OCI-LY7 (cell line): ENCODE results near the gene SH3PXD2A. TPM values are rescaled to one million over a fixed set of nuclear protein-coding genes. Genes with fewer than 3 reads are reported as not detected.

ENCODE experiments used
- BruUV-seq: library from RNA; stranded (reverse); fragments of 400-500 nt; replicated peaks from 2 replicates; lab custom pipeline; 2021; lab: Mats Ljungman, UMichigan
- CTCF ChIA-PET: fragments of 300-600 bp; sonication (Branson Sonifier 250); formaldehyde crosslinking; loops from one replicate; lab custom pipeline; 2022; ENCODE audit warnings: antibody characterized with exemption; ENCODE audit not compliant: unreplicated experiment; lab: Charles Lee
- POLR2A ChIA-PET: fragments of 300-600 bp; sonication (Branson Sonifier 250); formaldehyde crosslinking; loops from one replicate; lab custom pipeline; 2022; ENCODE audit warnings: antibody characterized with exemption; lab: Charles Lee
- DNase-seq: peaks from one replicate; pipeline ENCODE4 v3.0.0-alpha.2; 2015; ENCODE audit warnings: low spot score
- H2AFZ ChIP-seq: fragments of 200-600 bp; sonication (generic), shearing (Covaris generic); 2 replicates; pipeline ENCODE4 v1.6.1; 2014; ENCODE audit warnings: mild to moderate bottlenecking, antibody characterized with exemption, low read length, moderate library complexity
- H3K27ac ChIP-seq: fragments of 200-600 bp; sonication (generic); 2 replicates; pipeline ENCODE4 v1.5.1; 2014; ENCODE audit warnings: mixed run types, low read depth, mild to moderate bottlenecking, moderate library complexity, low read length, inconsistent platforms; ENCODE audit not compliant: poor library complexity, severe bottlenecking
- H3K36me3 ChIP-seq: fragments of 200-600 bp; sonication (generic); 2 replicates; pipeline ENCODE4 v1.6.1; 2014; ENCODE audit warnings: mild to moderate bottlenecking, antibody characterized with exemption, low read length, moderate library complexity, mixed read lengths; ENCODE audit not compliant: insufficient read depth
- H3K4me1 ChIP-seq: fragments of 200-600 bp; sonication (generic); 2 replicates; pipeline ENCODE4 v1.5.1; 2014; ENCODE audit warnings: mild to moderate bottlenecking, low read length; ENCODE audit not compliant: insufficient read depth, poor library complexity, severe bottlenecking
- H3K4me2 ChIP-seq: fragments of 200-600 bp; sonication (generic); 2 replicates; pipeline ENCODE4 v1.6.1; 2014; ENCODE audit warnings: mild to moderate bottlenecking, low read length
- H3K4me3 ChIP-seq: fragments of 200-600 bp; sonication (generic); 2 replicates; pipeline ENCODE4 v1.5.1; 2014; ENCODE audit warnings: mild to moderate bottlenecking, low read depth, low read length; ENCODE audit not compliant: poor library complexity, severe bottlenecking
- H3K79me2 ChIP-seq: fragments of 200-600 bp; sonication (generic); 2 replicates; pipeline ENCODE4 v1.6.1; 2016; ENCODE audit warnings: low read depth, mild to moderate bottlenecking, low read length, moderate library complexity, mixed read lengths; ENCODE audit not compliant: insufficient read depth
- H3K9me2 ChIP-seq: fragments of 200-600 bp; sonication (generic); 2 replicates; pipeline ENCODE4 v1.6.1; 2016; ENCODE audit warnings: mild to moderate bottlenecking, low read length, mixed read lengths; ENCODE audit not compliant: insufficient read depth
- H3K9me3 ChIP-seq: fragments of 200-600 bp; sonication (generic); 2 replicates; pipeline ENCODE4 v1.6.1; 2014; ENCODE audit warnings: mild to moderate bottlenecking, mixed run types, low read length, mixed read lengths
- H4K20me1 ChIP-seq: fragments of 200-600 bp; sonication (generic); 2 replicates; pipeline ENCODE4 v1.6.1; 2014; ENCODE audit warnings: mild to moderate bottlenecking, antibody characterized with exemption, low read length, moderate library complexity, mixed read lengths; ENCODE audit not compliant: insufficient read depth
- EZH2phosphoT487 ChIP-seq: fragments of 200-600 bp; sonication (generic); IDR thresholded peaks from 2 replicates; pipeline ENCODE4 v1.6.1; 2018; ENCODE audit warnings: low read depth, borderline replicate concordance, mild to moderate bottlenecking, mixed run types, antibody characterized with exemption, low read length, moderate library complexity, mixed read lengths
- intact Hi-C: fragments of 100-400 bp; cut with micrococcal nuclease; formaldehyde crosslinking; loops from one replicate; pipeline ENCODE4 v1.10.0; 2022; ENCODE audit not compliant: unreplicated experiment
- total RNA-seq, 2 experiments: library from RNA; depleted of rRNA in 1 of 2; stranded (reverse); fragments of >200 nt in 1 of 2; shearing (Covaris generic) in 1 of 2; gene quantifications; 2 replicates each; pipeline ENCODE4 v1.2.3, GENCODE V29; 2014 to 2022
- TF ChIP-seq, protein P1 (sequence below): fragments of 200-600 bp; sonication (generic); conservative IDR thresholded peaks from 2 replicates; pipeline ENCODE4 v1.5.1; 2014; ENCODE audit warnings: mild to moderate bottlenecking, antibody characterized with exemption, low read length, moderate library complexity, mixed read lengths

SH3PXD2A gene
- total RNA-seq, 2 experiments from 2014 or later: 0.85 to 5.9 TPM

DNA sequence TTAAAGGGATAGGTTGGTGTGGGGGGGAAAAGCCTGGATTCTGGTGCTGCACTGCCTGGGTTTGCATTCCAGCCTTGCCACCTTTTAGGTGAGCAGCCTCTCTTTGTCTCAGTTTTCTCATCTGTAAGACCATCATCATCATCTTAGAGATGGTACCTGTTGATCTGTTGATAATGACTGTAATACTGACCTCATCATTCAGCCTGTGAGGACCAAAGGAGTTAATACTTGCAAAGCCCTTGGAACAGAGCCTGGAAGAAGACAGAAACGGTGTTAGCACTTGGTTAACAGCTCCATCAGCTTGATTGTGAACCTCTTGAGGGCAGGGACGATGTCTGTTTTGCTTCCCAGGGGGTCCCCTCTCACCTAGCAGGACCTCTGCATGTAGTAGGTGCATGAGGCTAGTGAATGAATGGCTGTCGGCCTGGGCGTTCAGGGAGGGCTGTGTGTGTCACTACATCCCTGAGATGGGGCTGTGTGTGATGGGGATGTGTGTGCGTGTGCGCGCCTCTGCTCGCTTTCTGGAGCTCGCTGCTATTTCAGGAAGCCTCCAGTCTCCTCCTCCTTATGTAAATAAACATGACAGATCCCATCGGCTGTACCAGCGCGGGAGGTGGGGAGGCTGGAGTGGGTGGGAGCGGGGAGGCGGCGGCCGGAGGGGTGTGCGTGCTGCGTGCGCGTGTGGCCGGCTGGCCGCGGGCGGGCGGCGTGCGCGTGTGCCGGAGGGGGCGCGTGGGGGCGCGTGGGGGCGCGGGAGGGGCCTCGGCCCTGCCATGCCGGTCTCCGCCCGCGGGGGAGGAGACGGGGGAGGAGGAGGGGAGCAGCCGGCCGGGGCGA, 300.7 kb downstream of the SH3PXD2A start:
- Histone ChIP-seq H3K4me3 (no peak overlapping the region), H3K79me2 (no peaks in the 10 kb centered on the region), H3K9me2 (no peaks in the 10 kb centered on the region), H3K36me3 (no peaks in the 10 kb centered on the region), H3K27ac (no peak overlapping the region), H2AFZ (no peak overlapping the region), H4K20me1 (no peaks in the 10 kb centered on the region), H3K4me2 (no peak overlapping the region), H3K9me3 (no peaks in the 10 kb centered on the region), H3K4me1 (peaks cover 8% of the 10 kb centered on the region)
- TF ChIP-seq, protein P1, sequence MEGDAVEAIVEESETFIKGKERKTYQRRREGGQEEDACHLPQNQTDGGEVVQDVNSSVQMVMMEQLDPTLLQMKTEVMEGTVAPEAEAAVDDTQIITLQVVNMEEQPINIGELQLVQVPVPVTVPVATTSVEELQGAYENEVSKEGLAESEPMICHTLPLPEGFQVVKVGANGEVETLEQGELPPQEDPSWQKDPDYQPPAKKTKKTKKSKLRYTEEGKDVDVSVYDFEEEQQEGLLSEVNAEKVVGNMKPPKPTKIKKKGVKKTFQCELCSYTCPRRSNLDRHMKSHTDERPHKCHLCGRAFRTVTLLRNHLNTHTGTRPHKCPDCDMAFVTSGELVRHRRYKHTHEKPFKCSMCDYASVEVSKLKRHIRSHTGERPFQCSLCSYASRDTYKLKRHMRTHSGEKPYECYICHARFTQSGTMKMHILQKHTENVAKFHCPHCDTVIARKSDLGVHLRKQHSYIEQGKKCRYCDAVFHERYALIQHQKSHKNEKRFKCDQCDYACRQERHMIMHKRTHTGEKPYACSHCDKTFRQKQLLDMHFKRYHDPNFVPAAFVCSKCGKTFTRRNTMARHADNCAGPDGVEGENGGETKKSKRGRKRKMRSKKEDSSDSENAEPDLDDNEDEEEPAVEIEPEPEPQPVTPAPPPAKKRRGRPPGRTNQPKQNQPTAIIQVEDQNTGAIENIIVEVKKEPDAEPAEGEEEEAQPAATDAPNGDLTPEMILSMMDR: no peak
- no peak for TF ChIP-seq EZH2phosphoT487
- BruUV-seq: no TSS peak
- ChIA-PET CTCF (no interaction called here), POLR2A (no interaction called here)
- intact Hi-C loops: no loop called here
- no peak for DNase-seq

DNA sequence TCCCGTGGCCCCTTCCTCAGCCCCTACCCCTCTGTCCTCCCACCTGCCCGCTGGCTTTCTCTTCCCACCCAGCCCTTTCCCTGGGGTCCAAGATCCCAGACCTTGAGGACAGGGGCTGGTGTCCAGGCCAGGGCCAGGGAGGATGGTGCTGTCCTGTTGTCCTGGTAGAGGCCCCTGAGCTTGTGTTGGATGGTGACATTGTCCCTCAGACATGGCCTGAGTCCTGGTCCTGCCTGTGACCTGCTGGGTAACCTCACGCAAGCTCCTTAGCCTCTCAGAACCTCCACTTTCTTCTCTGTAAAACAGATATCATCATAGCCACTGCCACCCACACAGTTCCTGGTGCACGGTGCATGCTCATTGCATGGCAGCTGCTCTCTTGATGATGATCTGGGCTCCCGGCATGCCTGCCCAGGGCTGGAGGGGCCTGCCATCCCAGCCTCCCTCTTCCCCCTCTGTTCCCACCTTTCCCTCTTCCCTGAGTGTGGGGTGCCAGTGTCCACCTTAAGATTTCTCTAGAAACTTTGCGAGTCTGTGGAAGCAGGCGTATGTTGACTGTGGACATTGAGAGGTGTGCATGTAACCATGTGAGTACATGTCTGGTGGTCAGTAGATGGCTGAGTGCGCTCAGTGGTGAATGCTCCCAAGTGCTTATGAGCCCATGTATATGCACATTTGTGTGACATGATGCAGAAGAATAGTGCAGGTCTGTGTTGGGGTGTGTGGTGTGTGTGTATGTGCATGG, 301.5 kb downstream of the SH3PXD2A start:
- Histone ChIP-seq H3K9me2 (no peaks in the 10 kb centered on the region), H2AFZ (no peak overlapping the region), H3K79me2 (no peaks in the 10 kb centered on the region), H3K9me3 (no peaks in the 10 kb centered on the region), H4K20me1 (no peaks in the 10 kb centered on the region), H3K36me3 (no peaks in the 10 kb centered on the region), H3K4me2 (no peak overlapping the region), H3K4me1 (peaks cover 9% of the 10 kb centered on the region), H3K27ac (no peak overlapping the region), H3K4me3 (no peak overlapping the region)
- no TSS peak for BruUV-seq
- no peak for DNase-seq
- TF ChIP-seq, protein P1: no peak
- no peak for TF ChIP-seq EZH2phosphoT487
- intact Hi-C loops: no loop called here
- POLR2A ChIA-PET: no interaction called here
- CTCF ChIA-PET: no interaction called here
